Measurements from ENCODE around the gene BRMS1L.

- no peak for TF ChIP-seq CTCF (IDR thresholded peaks at IDR 0.05)
- TF ChIP-seq POLR2A (IDR thresholded peaks at IDR 0.05): no peak
Measured at GRCh38 chr14:35835208-35835982, 9.3 kb downstream of the BRMS1L start.
